ENCODE data around the gene NRL. TPM values are rescaled to one million over a fixed set of nuclear protein-coding genes. Genes with fewer than 3 reads are reported as not detected.

Gene NRL
- total RNA-seq, 2 donors from 2014 or later, result 2.5 to 5.0 TPM

DNA sequence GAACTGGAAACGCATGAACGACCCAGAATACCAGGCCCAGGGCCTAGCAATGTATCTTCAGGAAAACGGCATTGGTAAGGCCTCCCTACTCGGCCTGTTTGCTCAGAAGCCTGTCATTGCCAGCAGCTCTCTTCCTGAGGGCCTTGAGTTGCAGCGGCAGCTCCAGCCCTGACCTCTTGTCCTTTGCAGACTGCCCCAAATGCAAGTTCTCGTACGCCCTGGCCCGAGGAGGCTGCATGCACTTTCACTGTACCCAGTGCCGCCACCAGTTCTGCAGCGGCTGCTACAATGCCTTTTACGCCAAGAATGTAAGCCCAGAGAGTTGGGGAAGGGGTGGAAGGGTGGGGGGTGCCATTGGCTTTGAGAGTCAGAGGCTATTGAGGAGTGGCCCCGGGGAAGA is 42.6 kb upstream of the NRL start:
- DNase-seq (ENCODE audit: low spot score), result no peak
- no peak overlapping the region for H3K4me3 ChIP-seq
- peaks cover 66% of the 10 kb centered on the region for H3K36me3 ChIP-seq
- no peak overlapping the region for H3K27ac ChIP-seq
- no peaks in the 10 kb centered on the region for H3K9me3 ChIP-seq
- no peaks in the 10 kb centered on the region for H3K27me3 ChIP-seq
- TF ChIP-seq, protein P1, sequence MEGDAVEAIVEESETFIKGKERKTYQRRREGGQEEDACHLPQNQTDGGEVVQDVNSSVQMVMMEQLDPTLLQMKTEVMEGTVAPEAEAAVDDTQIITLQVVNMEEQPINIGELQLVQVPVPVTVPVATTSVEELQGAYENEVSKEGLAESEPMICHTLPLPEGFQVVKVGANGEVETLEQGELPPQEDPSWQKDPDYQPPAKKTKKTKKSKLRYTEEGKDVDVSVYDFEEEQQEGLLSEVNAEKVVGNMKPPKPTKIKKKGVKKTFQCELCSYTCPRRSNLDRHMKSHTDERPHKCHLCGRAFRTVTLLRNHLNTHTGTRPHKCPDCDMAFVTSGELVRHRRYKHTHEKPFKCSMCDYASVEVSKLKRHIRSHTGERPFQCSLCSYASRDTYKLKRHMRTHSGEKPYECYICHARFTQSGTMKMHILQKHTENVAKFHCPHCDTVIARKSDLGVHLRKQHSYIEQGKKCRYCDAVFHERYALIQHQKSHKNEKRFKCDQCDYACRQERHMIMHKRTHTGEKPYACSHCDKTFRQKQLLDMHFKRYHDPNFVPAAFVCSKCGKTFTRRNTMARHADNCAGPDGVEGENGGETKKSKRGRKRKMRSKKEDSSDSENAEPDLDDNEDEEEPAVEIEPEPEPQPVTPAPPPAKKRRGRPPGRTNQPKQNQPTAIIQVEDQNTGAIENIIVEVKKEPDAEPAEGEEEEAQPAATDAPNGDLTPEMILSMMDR (IDR thresholded peaks at IDR 0.05), result no peak
- peaks cover 0 to 13% of the 10 kb centered on the region in 2 donors for H3K4me1 ChIP-seq

DNA sequence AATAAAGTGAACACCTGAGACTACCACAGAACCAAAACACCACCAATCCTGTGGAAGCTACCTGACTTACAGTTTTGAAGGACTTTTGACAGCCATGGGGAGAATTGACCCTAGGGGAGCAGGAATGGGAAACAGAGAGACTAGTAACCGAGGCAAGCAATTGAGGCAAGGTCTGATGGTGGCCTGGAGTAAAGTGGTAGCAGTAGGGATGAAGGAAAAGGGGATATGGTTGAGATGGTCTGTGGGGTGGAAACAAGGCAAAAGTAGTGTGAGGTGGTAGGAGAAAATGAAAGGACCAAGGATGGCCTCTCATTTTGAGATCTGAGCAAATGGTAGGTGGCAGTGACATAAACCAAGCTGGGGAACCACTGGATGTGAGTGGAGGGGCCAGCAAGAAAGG is 42.1 kb upstream of the NRL start:
- TF ChIP-seq, protein P1 (IDR thresholded peaks at IDR 0.05), result no peak
- peaks cover 0 to 8% of the 10 kb centered on the region in 2 donors for H3K4me1 ChIP-seq
- no peaks in the 10 kb centered on the region for H3K9me3 ChIP-seq
- DNase-seq (ENCODE audit: low spot score), result no peak
- H3K27ac ChIP-seq, result no peak overlapping the region
- peaks cover 70% of the 10 kb centered on the region for H3K36me3 ChIP-seq
- no peak overlapping the region for H3K4me3 ChIP-seq
- no peaks in the 10 kb centered on the region for H3K27me3 ChIP-seq

DNA sequence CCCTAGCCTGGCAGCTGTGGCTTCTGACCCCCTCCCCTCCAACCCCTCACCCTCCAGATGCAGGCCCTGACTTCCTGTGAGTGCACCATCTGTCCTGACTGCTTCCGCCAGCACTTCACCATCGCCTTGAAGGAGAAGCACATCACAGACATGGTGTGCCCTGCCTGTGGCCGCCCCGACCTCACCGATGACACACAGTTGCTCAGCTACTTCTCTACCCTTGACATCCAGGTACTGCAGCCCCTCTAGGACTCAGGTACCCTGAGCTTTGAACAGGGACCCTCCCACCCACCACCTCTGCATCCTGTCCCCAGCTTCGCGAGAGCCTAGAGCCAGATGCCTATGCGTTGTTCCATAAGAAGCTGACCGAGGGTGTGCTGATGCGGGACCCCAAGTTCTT is 40.4 kb upstream of the NRL start:
- TF ChIP-seq, protein P1 (IDR thresholded peaks at IDR 0.05), result no peak
- Histone ChIP-seq H3K27ac (no peak overlapping the region), H3K9me3 (no peaks in the 10 kb centered on the region), H3K36me3 (peaks cover 82% of the 10 kb centered on the region), H3K4me1 (no peaks in the 10 kb centered on the region), H3K27me3 (no peaks in the 10 kb centered on the region), H3K4me3 (no peak overlapping the region)
- DNase-seq (ENCODE audit: low spot score), result no peak

DNA sequence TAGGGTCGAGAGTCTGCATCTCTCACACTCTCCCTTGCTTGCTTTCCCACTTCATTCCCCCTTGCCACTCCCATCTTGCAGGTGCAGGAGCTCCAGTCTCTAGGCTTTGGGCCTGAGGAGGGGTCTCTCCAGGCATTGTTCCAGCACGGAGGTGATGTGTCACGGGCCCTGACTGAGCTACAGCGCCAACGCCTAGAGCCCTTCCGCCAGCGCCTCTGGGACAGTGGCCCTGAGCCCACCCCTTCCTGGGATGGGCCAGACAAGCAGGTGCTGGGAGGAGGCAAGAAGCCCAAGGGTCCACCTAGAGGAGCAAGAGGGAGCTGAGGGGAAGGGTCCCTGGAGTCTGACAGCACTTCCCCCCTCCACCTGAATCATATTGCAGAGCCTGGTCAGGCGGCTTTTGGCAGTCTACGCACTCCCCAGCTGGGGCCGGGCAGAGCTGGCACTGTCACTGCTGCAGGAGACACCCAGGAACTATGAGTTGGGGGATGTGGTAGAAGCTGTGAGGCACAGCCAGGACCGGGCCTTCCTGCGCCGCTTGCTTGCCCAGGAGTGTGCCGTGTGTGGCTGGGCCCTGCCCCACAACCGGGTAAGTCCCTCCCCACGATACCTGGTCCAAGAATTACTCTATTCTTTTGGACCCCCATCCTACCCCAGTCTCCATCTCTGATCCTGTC is 36.8 kb upstream of the NRL start:
- Histone ChIP-seq H3K4me3 (no peak overlapping the region), H3K9me3 (no peaks in the 10 kb centered on the region), H3K27me3 (no peaks in the 10 kb centered on the region), H3K36me3 (peaks cover 69% of the 10 kb centered on the region), H3K4me1 (peaks cover 0 to 18% of the 10 kb centered on the region in 2 donors), H3K27ac (no peak overlapping the region)
- no peak for DNase-seq (ENCODE audit: low spot score)
- TF ChIP-seq, protein P1 (IDR thresholded peaks at IDR 0.05), result no peak

DNA sequence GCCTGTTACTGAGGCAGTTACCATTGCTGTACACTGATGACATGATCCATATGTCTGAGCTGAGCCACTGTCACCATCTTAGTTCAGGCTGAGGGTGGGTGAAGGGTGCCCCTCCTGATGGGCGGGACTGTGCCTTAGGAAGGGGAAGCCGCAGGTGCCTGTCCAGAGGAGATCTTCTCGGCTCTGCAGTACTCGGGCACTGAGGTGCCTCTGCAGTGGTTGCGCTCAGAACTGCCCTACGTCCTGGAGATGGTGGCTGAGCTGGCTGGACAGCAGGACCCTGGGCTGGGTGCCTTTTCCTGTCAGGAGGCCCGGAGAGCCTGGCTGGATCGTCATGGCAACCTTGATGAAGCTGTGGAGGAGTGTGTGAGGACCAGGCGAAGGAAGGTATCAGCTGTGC is 36.2 kb upstream of the NRL start:
- DNase-seq (ENCODE audit: low spot score), result no peak
- peaks cover 0 to 22% of the 10 kb centered on the region in 2 donors for H3K4me1 ChIP-seq
- H3K36me3 ChIP-seq, result peaks cover 64% of the 10 kb centered on the region
- TF ChIP-seq, protein P1 (IDR thresholded peaks at IDR 0.05), result no peak
- H3K27me3 ChIP-seq, result no peaks in the 10 kb centered on the region
- H3K27ac ChIP-seq, result no peak overlapping the region
- no peak overlapping the region for H3K4me3 ChIP-seq
- H3K9me3 ChIP-seq, result no peaks in the 10 kb centered on the region

DNA sequence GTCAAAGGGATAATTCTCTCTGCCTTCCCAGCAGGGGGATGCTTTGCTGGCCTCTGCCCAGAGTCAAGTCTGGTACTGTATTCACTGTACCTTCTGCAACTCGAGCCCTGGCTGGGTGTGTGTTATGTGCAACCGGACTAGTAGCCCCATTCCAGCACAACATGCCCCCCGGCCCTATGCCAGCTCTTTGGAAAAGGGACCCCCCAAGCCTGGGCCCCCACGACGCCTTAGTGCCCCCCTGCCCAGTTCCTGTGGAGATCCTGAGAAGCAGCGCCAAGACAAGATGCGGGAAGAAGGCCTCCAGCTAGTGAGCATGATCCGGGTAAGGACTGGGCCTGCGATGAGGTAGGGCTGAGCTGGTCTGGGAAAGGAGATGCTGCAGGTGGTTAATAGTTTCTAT is 35.8 kb upstream of the NRL start:
- Histone ChIP-seq H3K4me3 (no peak overlapping the region), H3K27me3 (no peaks in the 10 kb centered on the region), H3K27ac (no peak overlapping the region), H3K36me3 (peaks cover 59% of the 10 kb centered on the region), H3K4me1 (peaks cover 0 to 26% of the 10 kb centered on the region in 2 donors), H3K9me3 (no peaks in the 10 kb centered on the region)
- TF ChIP-seq, protein P1 (IDR thresholded peaks at IDR 0.05), result no peak
- DNase-seq (ENCODE audit: low spot score), result no peak
